Putamen (tissue), 1 donor: ENCODE results near the gene SH3D19.

Source experiments
- DNase-seq: peaks from one replicate; pipeline ENCODE4 v3.0.0-alpha.2; 2016; ENCODE audit warnings: low spot score

SH3D19 gene, protein sequence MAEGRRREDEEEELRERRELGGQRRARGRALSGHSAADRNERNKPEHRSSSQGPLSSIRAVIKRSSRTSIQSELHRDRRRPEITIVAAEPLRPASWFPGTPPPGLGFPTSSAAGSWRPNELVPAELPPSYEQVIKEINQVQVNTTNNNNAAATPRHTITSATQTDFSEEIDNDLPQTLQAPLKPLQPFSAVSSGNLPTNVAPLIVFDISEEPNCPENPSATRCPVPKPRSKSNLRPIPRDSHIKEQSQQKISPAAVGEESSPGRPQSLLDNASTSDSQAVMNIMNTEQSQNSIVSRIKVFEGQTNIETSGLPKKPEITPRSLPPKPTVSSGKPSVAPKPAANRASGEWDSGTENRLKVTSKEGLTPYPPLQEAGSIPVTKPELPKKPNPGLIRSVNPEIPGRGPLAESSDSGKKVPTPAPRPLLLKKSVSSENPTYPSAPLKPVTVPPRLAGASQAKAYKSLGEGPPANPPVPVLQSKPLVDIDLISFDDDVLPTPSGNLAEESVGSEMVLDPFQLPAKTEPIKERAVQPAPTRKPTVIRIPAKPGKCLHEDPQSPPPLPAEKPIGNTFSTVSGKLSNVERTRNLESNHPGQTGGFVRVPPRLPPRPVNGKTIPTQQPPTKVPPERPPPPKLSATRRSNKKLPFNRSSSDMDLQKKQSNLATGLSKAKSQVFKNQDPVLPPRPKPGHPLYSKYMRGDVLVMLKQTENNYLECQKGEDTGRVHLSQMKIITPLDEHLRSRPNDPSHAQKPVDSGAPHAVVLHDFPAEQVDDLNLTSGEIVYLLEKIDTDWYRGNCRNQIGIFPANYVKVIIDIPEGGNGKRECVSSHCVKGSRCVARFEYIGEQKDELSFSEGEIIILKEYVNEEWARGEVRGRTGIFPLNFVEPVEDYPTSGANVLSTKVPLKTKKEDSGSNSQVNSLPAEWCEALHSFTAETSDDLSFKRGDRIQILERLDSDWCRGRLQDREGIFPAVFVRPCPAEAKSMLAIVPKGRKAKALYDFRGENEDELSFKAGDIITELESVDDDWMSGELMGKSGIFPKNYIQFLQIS

DNA sequence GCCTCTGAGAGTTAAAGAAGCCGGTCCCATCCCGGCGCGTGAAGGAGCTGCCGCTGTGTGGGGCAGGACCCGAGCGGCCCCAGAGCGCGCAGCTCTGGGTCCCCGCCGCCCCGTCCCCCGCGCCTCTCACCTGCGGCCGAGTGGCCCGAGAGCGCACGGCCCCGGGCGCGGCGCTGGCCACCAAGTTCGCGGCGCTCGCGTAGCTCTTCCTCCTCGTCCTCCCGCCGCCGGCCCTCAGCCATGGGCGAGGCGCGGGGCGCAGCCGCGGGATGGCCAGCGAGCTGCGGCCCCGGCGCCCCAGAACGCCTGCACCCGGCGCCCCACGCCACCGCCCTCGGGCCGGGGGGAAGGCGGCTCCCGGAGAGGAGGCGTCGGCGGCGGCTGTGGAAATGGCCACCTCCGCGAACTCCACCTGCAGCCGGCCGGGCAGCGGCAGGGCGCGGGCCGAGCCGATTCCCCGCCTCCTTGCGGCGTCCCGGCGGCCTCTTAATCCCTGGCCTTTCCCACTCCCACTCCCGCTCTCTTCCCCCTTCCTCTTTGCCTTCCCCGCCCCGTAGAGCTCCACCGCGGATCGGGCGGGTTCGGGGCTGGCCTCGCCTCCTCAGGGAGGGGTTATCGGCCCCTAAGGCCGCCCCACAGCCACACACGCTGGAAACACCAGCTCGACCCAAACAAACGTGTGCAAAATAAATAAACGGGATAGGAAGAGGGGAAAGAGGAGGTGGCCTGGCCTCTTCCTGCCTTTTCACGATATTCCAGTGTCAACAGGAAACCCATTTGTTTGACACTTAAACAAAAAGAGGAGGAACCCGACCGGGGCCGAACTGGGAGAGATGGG is at the start of gene SH3D19:
Gene SH3D19, minus strand, starts transcription at position 495 of the 838 bp plus-strand sequence. Its CDS starts 253 bp downstream, at position 242.
- peak; percentile 76 for DNase-seq

DNA sequence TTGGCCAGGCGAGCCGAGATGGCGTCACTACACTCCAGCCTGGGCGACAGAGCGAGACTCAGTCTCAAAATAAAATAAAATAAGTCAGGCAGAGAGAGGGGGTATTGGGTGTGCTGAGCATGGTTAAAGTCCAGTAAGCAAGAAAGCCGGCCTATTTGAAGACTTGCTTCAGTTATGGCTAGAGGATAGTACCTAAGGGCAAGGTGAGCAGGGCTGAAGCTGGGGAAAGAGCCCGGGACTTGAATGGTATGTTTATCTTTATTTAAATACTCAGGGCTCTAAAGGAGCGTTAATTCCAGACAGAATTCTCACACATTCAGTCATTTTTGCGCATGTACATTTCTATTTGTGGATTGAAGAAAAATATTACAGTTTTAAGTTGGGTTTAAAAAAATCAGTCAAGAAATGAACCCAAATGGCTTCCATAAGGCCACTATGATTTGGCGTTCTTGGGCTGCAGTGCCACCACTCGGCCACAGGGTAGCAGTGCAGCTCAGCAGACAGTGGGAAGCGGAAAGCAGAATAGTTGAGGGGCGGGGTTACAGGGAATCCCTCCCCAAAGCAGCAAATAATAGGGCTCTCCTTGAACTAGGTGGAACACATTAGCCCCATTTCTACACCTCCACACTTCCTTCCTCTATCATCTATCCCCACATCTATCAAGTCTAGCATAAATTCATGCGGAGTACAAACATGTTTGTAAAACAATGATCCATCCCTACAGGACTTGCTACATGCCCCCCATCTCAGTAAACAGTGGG is 37.2 kb upstream of the SH3D19 start:
- peak; percentile 78 for DNase-seq

DNA sequence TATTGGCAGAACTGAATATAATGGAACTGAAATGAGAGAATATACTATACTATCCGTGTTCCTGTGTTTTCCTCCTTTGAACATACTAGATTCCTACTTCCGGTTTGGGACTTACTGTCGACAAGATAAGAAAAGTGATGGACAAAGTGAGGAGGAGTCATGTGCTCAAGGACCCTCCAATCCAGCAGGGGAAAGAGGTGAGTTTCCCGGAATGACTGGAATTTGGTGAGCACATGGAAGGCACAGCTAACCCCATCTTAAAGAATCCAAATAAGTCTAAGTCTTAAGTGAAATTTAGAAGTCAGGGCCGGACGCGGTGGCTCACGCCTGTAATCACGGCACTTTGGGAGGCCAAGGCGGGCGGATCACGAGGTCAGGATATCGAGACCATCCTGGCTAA is 36.6 kb upstream of the SH3D19 start:
- DNase-seq: no peak

DNA sequence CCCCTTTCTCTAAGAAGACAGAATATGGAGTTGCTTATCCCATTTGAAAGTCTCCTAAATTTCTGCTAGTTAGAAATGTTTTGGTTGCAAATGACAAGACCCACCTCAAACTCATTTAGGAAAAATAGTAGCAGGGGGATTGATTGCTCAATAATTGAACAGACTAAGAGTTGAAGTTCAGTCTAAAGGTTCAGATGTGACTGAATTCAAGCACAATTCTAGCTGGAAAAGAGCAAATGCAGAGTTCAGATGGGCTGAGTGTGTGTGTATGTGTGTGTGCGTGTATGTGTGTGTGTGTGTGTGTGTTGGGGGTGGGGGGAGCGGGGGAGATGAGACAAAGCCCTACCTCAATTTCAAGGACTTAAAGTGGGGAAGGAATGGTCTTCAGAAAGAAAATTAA is 35.7 kb upstream of the SH3D19 start:
- DNase-seq: no peak

DNA sequence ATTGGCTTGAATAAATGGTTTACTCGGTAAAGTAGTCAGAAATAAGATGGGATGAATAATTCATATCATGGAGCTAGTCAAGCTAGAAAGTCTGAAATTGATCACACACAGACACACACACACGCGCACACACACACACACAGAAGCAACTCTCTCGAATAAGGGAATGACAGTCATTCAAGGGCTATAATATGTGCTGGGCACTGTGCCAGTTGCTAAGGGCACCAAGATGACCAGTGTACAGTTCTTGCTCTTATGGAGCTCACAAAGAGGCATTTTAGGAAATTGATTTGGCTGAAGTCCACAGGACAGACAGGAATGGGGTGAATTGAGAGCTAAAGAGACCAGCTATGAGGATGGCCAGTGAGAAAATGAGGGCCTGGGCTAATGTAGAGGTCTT is 34.2 kb upstream of the SH3D19 start:
- peak; percentile 31 for DNase-seq

DNA sequence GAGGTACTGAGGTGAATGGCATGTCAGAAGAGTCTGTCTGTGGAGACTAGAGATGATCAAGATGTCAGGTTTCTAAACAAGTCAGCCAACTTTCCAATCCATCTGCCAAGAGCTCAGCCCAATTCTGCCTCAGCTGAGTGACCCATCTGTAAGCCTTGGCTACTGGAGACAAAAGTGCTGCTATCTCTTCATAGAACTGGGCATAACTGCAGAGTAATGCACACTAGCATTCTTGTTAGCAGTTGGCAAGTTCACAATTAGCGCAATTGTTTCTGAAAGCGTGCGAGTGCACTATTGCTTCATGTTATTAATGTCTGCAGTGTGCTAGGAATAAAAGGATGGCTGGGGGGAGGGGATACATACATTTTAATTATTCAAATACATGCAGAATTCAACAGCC is 32.9 kb upstream of the SH3D19 start:
- DNase-seq: peak; percentile 96

DNA sequence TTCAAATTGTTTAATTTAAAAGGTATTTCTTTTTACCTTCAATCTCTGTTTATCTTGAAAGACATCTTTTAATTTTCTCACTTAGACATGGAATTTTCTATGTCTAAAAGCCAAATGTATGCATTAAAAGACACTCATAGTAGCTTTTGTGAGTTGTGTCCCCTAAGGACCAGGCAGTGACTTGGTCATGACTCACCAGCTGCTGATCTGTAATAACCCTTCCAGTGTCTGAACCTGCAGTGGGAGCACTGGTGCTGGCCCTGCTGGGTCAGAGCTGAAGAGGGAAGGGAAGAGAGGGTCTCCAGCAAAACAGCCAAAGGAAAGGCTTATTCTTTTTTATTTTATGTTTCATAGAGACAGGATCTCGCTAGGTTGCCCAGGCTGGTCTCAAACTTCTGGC is 31.1 kb upstream of the SH3D19 start:
- no peak for DNase-seq

DNA sequence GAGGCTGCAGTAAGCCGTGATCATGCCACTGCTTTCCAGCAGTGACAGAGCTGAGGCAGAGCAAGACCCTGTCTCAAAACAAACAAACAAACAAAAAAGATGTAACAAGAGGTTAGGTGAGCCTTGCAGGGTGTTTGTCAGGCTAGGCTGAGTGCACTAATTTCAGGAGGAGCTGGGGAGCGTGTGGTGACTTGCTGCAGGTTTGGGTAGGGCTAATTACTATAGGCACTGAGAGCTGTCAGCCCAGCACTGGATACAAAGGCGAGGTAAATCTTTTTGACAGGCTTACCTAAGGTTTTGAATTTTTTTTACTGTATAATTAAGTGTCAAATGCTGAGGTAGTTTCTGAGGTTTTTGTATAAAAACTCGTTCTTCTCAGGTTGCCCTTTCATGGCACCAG is 29.8 kb upstream of the SH3D19 start:
- no peak for DNase-seq

DNA sequence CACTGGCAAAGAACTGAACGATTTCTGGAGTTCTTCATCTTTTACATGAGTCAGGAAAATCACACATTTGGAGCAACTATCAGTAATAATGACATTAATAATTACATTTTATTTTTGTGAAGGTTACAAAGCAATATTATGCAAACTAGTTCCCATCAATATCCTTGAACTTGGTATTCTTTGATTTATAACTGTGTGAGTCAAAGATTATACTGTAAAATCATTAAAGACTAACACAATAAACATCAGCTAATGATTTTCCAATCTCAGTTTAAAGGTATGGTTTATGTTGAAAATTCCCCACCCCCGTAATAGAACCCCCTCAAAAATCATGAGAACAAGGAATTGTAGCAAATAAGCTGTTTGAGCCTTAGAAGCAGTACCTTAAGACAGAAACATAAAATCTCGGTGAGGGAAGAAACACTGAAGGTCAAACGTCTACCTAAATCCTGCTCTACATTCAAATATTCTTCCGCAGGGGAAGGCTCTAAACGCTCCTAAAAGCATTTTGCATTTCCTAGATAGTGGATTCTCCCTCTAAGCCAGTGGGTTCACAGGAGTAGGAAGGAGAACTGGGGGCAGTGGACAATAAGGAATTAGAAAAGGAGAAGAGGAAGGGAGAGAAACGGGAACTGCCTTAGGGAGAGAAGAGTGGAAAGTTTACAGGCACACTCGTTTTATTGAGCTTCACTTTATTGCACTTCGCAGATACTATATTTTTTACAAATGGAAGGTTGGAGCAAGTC is 22.3 kb upstream of the SH3D19 start:
- no peak for DNase-seq

DNA sequence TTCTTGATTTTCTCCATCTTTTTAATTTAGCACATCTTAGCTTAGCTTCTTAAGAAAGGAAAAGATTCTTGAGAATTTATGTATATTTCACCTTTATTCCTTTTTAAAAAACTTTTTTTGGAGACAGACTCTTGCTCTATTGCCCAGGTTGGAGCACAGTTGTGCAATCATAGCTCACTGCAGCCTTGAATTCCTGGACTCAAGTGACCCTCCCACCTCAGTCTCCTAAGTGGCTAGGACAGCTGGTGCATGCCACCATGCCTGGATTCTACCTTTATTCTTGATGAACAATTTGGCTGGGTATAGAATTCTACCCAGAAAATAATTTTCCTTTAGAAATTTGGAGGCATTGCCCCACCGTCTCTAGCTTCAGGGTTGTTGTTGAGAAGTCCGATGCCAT is 19.5 kb upstream of the SH3D19 start:
- DNase-seq: no peak

DNA sequence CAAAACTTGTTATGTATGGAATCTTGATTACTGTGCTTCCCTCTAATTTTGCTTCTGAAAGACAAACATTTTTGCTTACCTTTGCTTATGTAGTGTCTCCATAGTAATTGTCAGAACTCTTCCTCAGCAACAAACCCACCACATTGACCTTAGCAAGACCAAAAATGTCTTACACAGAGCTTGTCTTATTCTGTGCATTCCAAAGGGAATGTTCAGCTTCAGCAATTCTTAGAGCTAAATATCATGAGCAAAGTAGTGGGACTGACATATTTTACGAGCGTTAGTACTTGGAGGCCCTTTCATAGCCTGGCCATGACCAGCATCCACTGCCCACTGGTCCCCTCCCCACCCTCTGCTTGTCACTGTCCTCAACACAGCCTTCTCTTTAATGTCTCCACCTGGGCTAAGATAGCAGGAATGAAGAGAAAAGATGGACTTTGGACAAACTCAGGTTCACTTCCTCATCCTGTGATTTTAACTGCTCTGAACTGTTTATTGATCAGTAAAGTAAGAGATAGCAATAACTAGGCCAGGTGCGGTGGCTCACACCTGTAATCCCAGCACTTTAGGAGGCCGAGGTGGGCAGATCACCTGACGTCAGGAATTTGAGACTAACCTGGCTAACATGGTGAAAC is 15.5 kb upstream of the SH3D19 start:
- no peak for DNase-seq

DNA sequence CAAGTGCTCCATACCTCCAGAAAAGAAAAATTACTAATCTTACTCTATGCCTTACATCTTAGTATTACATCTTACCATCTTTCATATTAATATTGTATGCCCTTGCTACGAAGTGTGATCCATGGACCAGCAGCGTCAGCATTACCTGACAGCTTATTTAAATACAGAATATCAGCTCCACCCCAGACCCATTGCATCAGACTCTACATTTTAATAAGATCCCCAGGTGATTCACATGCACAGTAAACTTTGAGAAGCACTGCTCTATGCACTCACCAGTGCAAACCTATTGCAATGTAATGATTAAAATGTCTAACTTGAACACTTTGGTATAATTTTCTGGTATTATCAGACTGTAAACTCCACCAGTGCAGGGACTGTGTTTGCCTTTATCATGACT is 14.1 kb upstream of the SH3D19 start:
- no peak for DNase-seq

DNA sequence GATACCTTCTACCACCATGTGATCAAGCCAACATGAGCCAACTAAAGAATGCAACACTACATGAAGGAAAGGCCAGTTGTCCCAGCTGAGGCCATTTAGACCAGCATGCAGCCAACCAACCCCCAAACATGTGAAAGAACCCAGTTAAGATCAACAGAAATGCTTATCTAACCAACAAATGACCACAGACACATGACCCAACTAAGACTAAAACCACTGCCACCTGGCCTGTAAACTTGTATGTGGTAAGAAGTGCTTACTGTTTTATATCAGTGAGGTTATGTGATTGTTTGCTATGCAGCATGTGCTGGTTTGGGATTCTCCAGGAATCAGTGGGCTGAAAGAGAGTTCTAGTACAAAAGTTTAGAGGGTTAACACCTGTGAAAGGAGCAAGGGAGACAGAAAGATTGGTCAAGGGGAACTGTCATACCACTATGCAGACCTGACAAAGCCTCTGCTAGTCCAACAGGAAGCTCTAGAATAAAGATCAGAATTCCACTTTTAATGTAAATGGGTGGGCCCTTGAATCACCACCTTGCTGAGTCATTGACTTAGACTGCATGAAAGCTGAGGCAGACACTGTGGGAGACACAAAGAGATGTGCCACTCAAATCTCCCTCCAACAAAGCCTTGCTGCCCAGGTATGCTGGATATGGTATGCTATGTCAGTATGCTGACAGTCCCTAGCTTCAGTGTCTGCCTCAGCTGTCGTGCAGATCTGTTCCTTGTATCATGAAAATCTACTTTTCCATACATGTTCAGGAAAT is 6.1 kb upstream of the SH3D19 start:
- no peak for DNase-seq

DNA sequence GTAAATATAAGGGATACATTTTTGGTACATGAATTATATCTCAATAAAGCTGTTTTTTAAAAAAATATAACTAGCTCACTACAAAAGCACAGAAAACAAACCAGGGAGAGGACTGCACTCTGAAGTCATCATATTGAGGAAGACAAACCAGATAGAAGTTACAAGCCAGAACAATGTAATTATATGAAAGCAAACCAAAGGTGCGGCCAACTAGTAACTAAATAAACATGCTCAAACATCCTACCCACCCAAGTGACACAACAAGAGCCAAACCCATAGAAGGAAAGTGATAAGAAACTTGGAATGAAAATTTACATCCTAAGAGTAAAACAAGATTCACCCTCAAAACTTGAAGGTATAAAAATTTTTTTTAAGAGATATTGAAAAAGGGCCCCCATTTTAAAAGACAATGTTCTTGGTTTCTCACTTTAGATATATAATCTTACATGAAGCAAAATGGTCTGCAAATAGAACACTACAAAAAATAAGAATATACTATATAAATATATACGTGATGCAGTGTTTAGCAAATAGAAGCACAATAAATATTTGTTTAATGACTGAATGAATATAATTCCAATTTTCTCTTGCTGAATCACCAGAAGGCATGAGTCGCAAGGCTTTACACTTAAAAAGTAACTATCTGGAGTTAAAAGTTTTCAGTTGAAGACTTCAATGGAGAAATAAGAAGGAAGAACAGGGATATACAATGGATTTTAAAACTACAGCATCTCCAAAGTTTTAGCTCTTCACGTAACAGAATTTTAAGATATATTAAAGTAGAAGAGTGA is 4.0 kb upstream of the SH3D19 start:
- DNase-seq: no peak

DNA sequence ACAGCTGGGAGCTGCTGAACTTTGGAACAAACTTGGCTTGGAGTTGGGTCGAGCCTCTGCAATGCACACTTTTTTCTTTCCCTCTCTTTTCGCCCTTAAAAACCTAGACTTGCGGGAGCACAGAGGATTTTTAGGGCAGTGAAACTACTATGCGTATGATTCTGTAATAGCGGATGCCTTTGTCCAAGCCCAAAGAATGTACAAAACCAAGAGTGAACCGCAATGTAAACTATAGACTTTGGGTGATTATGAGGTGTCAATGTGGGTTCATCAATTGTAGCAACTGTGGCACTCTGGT is 493 bp upstream of the SH3D19 start:
- no peak for DNase-seq

DNA sequence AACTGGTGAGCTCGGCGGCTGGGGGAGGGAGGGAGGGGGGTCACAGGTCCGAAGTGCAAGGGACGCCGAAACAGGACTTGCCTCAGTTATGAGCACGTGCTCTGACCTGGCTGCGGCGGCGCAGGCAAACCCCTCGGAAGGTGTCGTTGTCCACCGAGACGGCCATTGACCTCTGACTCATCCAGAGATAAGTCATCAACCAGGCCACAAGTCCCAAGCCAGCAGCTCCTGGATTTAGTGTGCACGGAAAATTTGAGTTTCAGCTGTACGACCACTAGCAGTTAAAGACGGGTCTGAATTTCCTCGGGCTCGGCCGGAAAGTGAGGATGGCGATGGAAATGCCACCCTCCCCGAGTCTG is 674 bp downstream of the SH3D19 start:
- peak; percentile 47 for DNase-seq

DNA sequence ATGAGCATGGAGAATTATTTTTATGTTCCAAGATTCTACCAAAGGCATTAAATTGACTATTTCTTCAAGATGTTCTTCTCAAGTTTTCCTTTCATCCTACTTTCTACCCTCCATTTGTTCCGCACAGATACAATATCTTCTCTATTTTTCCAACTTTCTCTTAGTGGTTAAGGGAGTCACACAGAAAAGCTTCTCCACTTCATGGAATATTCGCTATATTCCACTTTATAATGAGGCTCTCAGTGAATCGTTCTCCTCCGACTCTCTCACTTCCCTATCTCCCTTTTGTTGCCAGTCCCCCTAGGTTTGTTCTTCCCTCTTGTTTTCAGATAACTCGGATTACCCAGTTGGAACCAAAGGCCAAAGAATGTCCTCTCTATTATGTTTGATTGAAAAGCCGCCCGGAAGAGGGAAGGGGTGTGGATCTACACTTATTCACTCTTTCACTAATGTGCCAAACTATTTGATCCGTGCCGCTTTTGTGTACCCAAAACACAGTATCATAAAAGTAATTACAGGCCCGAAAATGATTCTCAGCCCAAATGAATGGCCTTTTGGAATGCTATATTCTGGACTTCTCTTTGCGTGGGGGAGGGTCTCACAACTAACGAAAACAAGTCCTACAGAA is 1.2 kb downstream of the SH3D19 start:
- DNase-seq: peak; percentile 29

DNA sequence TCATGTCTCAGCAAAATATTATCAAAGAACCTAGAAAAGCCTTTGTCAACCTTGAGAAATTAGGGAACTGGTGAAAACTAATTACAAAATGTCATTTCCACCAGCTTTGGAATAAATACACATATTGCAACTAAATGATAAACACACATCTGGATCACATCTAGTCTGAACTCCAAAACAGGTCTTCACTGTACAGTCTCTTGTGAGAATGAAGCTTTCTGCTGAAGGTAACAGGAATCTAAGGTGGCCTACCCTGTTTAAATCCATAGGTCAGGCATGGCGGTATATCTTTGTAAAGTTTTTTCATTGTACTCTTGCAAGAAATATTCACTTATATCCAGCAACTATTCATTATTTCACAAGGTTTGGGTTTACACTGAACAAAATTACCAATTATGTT is 1.7 kb downstream of the SH3D19 start:
- no peak for DNase-seq
